HepG2 (cell line): ENCODE results near the gene STK10. TPM values are rescaled to one million over a fixed set of nuclear protein-coding genes. Genes with fewer than 3 reads are reported as not detected.

Experiments used
- CHD2 ChIP-seq: IDR thresholded peaks from 2 replicates; pipeline ENCODE4 v1.6.1; 2011; ENCODE audit warnings: low read depth, low read length, improper control_type of control experiment
- ESRRA ChIP-seq: sonication (generic); formaldehyde crosslinking; IDR thresholded peaks from 2 replicates; pipeline ENCODE4 v1.5.1; 2020; ENCODE audit warnings: mild to moderate bottlenecking, low read depth, missing genetic modification reagents
- FOXA3 ChIP-seq: IDR thresholded peaks from 2 replicates; pipeline ENCODE4 v1.6.1; 2016; ENCODE audit warnings: missing genetic modification reagents, missing compliant biosample characterization
- MIER2 ChIP-seq: IDR thresholded peaks from 2 replicates; pipeline ENCODE4 v1.6.1; 2016; ENCODE audit warnings: missing biosample characterization, missing genetic modification reagents
- MTERF4 ChIP-seq: sonication (generic); formaldehyde crosslinking; IDR thresholded peaks from 2 replicates; pipeline ENCODE4 v1.8.0; 2023; ENCODE audit warnings: mild to moderate bottlenecking, missing genetic modification reagents
- PAXIP1 ChIP-seq: sonication (generic); formaldehyde crosslinking; conservative IDR thresholded peaks from 2 replicates; pipeline ENCODE4 v1.4.0; 2020; ENCODE audit warnings: mild to moderate bottlenecking, missing genetic modification reagents, moderate library complexity
- PLRG1 ChIP-seq: fragments of 450-650 bp; conservative IDR thresholded peaks from 2 replicates; pipeline ENCODE4 v1.6.1; 2016
- TEAD3 ChIP-seq: optimal IDR thresholded peaks from 2 replicates; pipeline ENCODE3; 2016; ENCODE audit warnings: borderline replicate concordance
- ZBTB7A ChIP-seq: sonication (generic); formaldehyde crosslinking; IDR thresholded peaks from 2 replicates; pipeline ENCODE4 v1.8.0; 2022; ENCODE audit warnings: mild to moderate bottlenecking, missing genetic modification reagents
- ZC3H4 ChIP-seq: sonication (generic); formaldehyde crosslinking; IDR thresholded peaks from 2 replicates; pipeline ENCODE4 v1.4.0; 2020; ENCODE audit warnings: missing genetic modification reagents, borderline replicate concordance
- ZNF407 ChIP-seq: sonication (generic); formaldehyde crosslinking; IDR thresholded peaks from one replicate; pipeline ENCODE4 v1.5.1; 2020; ENCODE audit warnings: mild to moderate bottlenecking, missing genetic modification reagents; ENCODE audit errors: not compliant biosample characterization
- ZNF576 ChIP-seq: sonication (generic); formaldehyde crosslinking; IDR thresholded peaks from 2 replicates; pipeline ENCODE4 v1.4.0; 2020; ENCODE audit warnings: mild to moderate bottlenecking, missing genetic modification reagents
- ZNF724P ChIP-seq: sonication (generic); formaldehyde crosslinking; IDR thresholded peaks from 2 replicates; pipeline ENCODE4 v1.8.0; 2022; ENCODE audit warnings: missing genetic modification reagents, borderline replicate concordance
- ZNF75D ChIP-seq: sonication (generic); formaldehyde crosslinking; IDR thresholded peaks from 2 replicates; pipeline ENCODE4 v1.8.1; 2023; ENCODE audit warnings: missing genetic modification reagents, mild to moderate bottlenecking, borderline replicate concordance
- ZNF768 ChIP-seq: sonication (generic); formaldehyde crosslinking; IDR thresholded peaks from 2 replicates; pipeline ENCODE4 v1.4.0; 2020; ENCODE audit warnings: missing genetic modification reagents
- polyA plus RNA-seq, 8 experiments: library from polyadenylated mRNA; depleted of rRNA in 3 of 8; stranded (reverse) in 7 of 8; unstranded in 1 of 8; fragments of >200 nt; fragmentation: Illumina TruSeq in 4 of 8; extraction: Trizol in 4 of 8; gene quantifications; 2 replicates each; pipeline versions ENCODE4 v1.2.1 to v1.2.3, GENCODE V29; 2011 to 2016; ENCODE audit warnings: low read depth in 4 of 8, missing spikeins in 1 of 8, mixed read lengths in 1 of 8; ENCODE audit not compliant: insufficient read depth in 1 of 8
- total RNA-seq, 5 experiments: library from RNA; depleted of rRNA; stranded (reverse); fragments of >200 nt; fragmentation: Illumina TruSeq; extraction: Trizol; gene quantifications; 2 replicates each; pipeline ENCODE4 v1.2.3, GENCODE V29; 2016; ENCODE audit warnings: low read depth in 1 of 5
- TF ChIP-seq, protein P1 (sequence below): sonication (generic); formaldehyde crosslinking; IDR thresholded peaks from 2 replicates; pipeline ENCODE4 v1.8.0; 2022; ENCODE audit warnings: missing genetic modification reagents, mild to moderate bottlenecking, borderline replicate concordance

Gene STK10
- total and polyA plus RNA-seq, 2 of the 13 experiments (the other 11 are each of a cell fraction or from before 2014, with no cell fraction given): 7.0 to 7.2 TPM

GRCh38 chr5:172144291-172144815 lies 43.7 kb downstream of the STK10 start (continued):
- no peak for TF ChIP-seq ZNF407 (CRISPR knock-in tag)
- 0 out of 2 replicates have a peak, but pooled peaks have one; percentile 14 for TF ChIP-seq ESRRA (CRISPR knock-in tag)
- no peak for TF ChIP-seq FOXA3 (CRISPR knock-in tag)
- TF ChIP-seq PAXIP1 (CRISPR knock-in tag): no peak
- no peak for TF ChIP-seq PLRG1
- no peak for TF ChIP-seq CHD2
- no peak for TF ChIP-seq ZNF75D
- TF ChIP-seq TEAD3: peak; percentile 28
- no peak for TF ChIP-seq MIER2 (CRISPR knock-in tag)
- no peak for TF ChIP-seq ZNF724P (CRISPR knock-in tag)
- no peak for TF ChIP-seq ZNF576 (CRISPR knock-in tag)
- TF ChIP-seq, protein P1, sequence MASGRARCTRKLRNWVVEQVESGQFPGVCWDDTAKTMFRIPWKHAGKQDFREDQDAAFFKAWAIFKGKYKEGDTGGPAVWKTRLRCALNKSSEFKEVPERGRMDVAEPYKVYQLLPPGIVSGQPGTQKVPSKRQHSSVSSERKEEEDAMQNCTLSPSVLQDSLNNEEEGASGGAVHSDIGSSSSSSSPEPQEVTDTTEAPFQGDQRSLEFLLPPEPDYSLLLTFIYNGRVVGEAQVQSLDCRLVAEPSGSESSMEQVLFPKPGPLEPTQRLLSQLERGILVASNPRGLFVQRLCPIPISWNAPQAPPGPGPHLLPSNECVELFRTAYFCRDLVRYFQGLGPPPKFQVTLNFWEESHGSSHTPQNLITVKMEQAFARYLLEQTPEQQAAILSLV: peak; percentile 34; the same call in 1 of the 2 replicates
- TF ChIP-seq ZBTB7A (CRISPR knock-in tag): 0 out of 2 replicates have a peak, but pooled peaks have one; percentile 18
- peak; percentile 78; the same call in 1 of the 2 replicates for TF ChIP-seq ZNF768 (CRISPR knock-in tag)
- TF ChIP-seq ZC3H4: no peak
- 0 out of 2 replicates have a peak, but pooled peaks have one; percentile 24 for TF ChIP-seq MTERF4 (CRISPR knock-in tag)
